Left ventricle myocardium inferior (tissue), 1 donor: ENCODE data around the gene GPC3. TPM values are rescaled to one million over a fixed set of nuclear protein-coding genes. Genes with fewer than 3 reads are reported as not detected.

Experiments used
- DNase-seq: peaks from one replicate; pipeline ENCODE4 v3.0.0-alpha.2; 2020
- H3K27ac ChIP-seq: fragments of 200-600 bp; replicated peaks from 2 replicates; pipeline ENCODE4 v1.8.0; 2021
- H3K27me3 ChIP-seq: fragments of 200-600 bp; 2 replicates; pipeline ENCODE4 v1.8.0; 2021; ENCODE audit warnings: low read depth
- H3K36me3 ChIP-seq: fragments of 200-600 bp; 2 replicates; pipeline ENCODE4 v1.8.0; 2021
- H3K4me1 ChIP-seq: fragments of 200-600 bp; 2 replicates; pipeline ENCODE4 v1.8.0; 2021
- H3K4me3 ChIP-seq: fragments of 200-600 bp; 2 replicates; pipeline ENCODE4 v1.8.0; 2021; ENCODE audit warnings: mild to moderate bottlenecking, moderate library complexity
- H3K9me3 ChIP-seq: fragments of 200-600 bp; replicated peaks from 2 replicates; pipeline ENCODE4 v1.8.0; 2021
- CTCF ChIP-seq: fragments of 200-600 bp; IDR thresholded peaks from 2 replicates; pipeline ENCODE4 v1.8.0; 2021; ENCODE audit warnings: antibody characterized with exemption, mild to moderate bottlenecking, borderline replicate concordance
- intact Hi-C: fragments of 100-400 bp; cut with micrococcal nuclease; formaldehyde crosslinking; loops from one replicate; pipeline ENCODE4 v1.11.0; 2022
- total RNA-seq: library from RNA; stranded (reverse); fragmentation: NEBNext Ultra II Directional; extraction: Animal tissue kit (Norgen Biotek cat#: 25700); gene quantifications from one replicate; pipeline ENCODE4 v1.2.1, GENCODE V29; 2021
- donor health status: DM: no; HTN: yes; CAD: no; lungs with severe emphysema.

Gene GPC3
- total RNA-seq, 1 donor from 2014 or later: 5.4 TPM

DNA sequence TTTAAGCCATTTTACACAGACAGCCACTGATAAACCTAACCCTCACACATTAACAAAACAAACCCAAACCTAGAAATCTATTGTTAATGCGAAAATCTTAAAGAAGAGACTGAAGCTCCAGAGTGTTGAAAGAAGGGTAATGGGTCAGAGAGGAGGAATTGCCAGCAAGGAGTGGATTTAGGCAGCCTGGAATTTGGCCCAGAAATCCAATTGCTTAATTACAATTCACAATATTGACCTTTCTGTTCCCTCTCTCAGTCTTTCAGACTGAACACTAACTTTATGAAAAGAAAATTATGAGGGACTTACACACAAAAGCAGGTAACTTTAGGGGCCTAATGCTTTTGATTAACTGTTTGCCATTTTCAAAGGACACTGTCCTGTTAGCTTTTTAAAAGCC, 384.9 kb downstream of the GPC3 start:
- H3K4me3 ChIP-seq: no peak overlapping the region
- no peaks in the 10 kb centered on the region for H3K4me1 ChIP-seq
- no peaks in the 10 kb centered on the region for H3K27me3 ChIP-seq
- no peaks in the 10 kb centered on the region for H3K9me3 ChIP-seq
- H3K36me3 ChIP-seq: no peaks in the 10 kb centered on the region
- DNase-seq: no peak
- H3K27ac ChIP-seq: no peak overlapping the region
- no peak for TF ChIP-seq CTCF
- intact Hi-C loops: no loop called here

GRCh38 chrX:133598601-133599335, 386.6 kb downstream of the GPC3 start:
- Histone ChIP-seq H3K4me1 (no peaks in the 10 kb centered on the region), H3K4me3 (no peak overlapping the region), H3K27ac (no peak overlapping the region), H3K27me3 (no peaks in the 10 kb centered on the region), H3K36me3 (no peaks in the 10 kb centered on the region), H3K9me3 (no peaks in the 10 kb centered on the region)
- DNase-seq: no peak
- intact Hi-C loops: no loop called here
- TF ChIP-seq CTCF: no peak

DNA sequence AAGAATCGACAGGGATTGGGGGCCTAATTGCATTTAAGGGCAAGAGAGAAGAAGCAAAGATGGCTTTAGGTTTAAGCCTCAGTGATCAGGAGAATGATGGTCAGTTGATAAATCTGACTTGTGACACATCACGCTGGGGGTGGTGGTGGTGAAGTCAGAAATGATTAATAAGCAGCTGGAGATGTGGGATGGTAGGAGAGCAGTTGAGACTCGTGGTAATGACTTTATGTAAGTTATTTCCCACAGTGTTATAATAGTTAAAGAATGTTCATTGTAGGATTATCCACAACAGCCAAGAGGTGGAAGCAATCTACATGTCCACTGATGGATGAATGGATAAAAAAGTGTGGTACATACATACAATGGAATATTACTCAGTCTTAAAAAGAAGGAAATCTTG, 391.2 kb downstream of the GPC3 start:
- no peaks in the 10 kb centered on the region for H3K4me1 ChIP-seq
- H3K27me3 ChIP-seq: no peaks in the 10 kb centered on the region
- no peak for DNase-seq
- no peak overlapping the region for H3K27ac ChIP-seq
- intact Hi-C loops: no loop called here
- no peaks in the 10 kb centered on the region for H3K9me3 ChIP-seq
- H3K4me3 ChIP-seq: no peak overlapping the region
- TF ChIP-seq CTCF: no peak
- H3K36me3 ChIP-seq: no peaks in the 10 kb centered on the region

DNA sequence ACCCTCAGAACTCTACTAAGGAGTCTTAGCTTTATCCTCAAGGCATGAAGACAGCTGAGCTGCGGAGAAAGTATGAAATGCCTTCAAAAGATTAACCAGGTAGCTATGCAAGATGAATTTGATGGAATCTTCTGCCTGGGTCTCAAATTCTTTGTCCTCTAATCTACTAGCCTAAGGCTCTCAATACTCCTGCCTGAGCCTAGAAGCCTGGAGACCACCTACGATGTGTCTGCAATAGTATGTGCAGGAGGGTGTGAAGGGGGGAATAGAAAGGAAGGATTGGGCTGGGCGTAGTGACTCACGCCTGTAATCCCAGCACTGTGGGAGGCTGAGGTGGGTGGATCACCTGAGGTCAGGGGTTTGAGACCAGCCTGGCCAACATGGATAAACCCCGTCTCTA, 391.9 kb downstream of the GPC3 start:
- Histone ChIP-seq H3K27me3 (no peaks in the 10 kb centered on the region), H3K27ac (no peak overlapping the region), H3K9me3 (no peaks in the 10 kb centered on the region), H3K36me3 (no peaks in the 10 kb centered on the region), H3K4me1 (no peaks in the 10 kb centered on the region), H3K4me3 (no peak overlapping the region)
- intact Hi-C loops: no loop called here
- no peak for TF ChIP-seq CTCF
- no peak for DNase-seq

GRCh38 chrX:133590703-133591505, 394.5 kb downstream of the GPC3 start:
- Histone ChIP-seq H3K27me3 (no peaks in the 10 kb centered on the region), H3K4me3 (no peak overlapping the region), H3K4me1 (no peaks in the 10 kb centered on the region), H3K27ac (no peak overlapping the region), H3K36me3 (no peaks in the 10 kb centered on the region), H3K9me3 (no peaks in the 10 kb centered on the region)
- DNase-seq: no peak
- no peak for TF ChIP-seq CTCF
- intact Hi-C loops: no loop called here
